ENCODE data around the gene DUSP28. TPM values are rescaled to one million over a fixed set of nuclear protein-coding genes. Genes with fewer than 3 reads are reported as not detected.

The DUSP28 gene
- total and polyA plus RNA-seq, 2 donors: 7.2 to 9.0 TPM

GRCh38 chr2:240586198-240586918, 26.2 kb downstream of the DUSP28 start, which contains the start of gene CAPN10:
TSS of gene CAPN10 (plus strand) at chr2:240586734. CDS start at chr2:240586912, 178 bp downstream.
- Histone ChIP-seq H3K9me3 (ENCODE audit: control insufficient read depth in 2 of 2, insufficient read depth in 1 of 2, low read length in 1 of 2) (no peaks in the 10 kb centered on the region), H3K36me3 (ENCODE audit: control insufficient read depth in 2 of 2, insufficient read depth in 2 of 2, low read length in 1 of 2) (peaks cover 22 to 28% of the 10 kb centered on the region in 2 donors), H3K4me3 (ENCODE audit: low read length in 2 of 2) (peak within 1 kb of the TSS; percentile 82 to 87), H3K27me3 (ENCODE audit: control insufficient read depth in 2 of 2, insufficient read depth in 1 of 2, low read length in 1 of 2) (no peaks in the 10 kb centered on the region), H3K4me1 (ENCODE audit: control insufficient read depth in 2 of 2, insufficient read depth in 2 of 2, low read length in 2 of 2) (peaks cover 29 to 31% of the 10 kb centered on the region in 2 donors), H3K27ac (ENCODE audit: low read depth in 1 of 2, low read length in 1 of 2) (peak within 1 kb of the TSS; percentile 91 to 92)
- under 1% methylated on average over 88 of the region's 88 CpGs for WGBS
- peak; percentile 85 to 97 (median 93) for DNase-seq (ENCODE audit: low read depth in 6 of 9, low spot score in 9 of 9)

GRCh38 chr2:240586919-240587800, 27.0 kb downstream of the DUSP28 start:
- Histone ChIP-seq H3K9me3 (ENCODE audit: control insufficient read depth in 2 of 2, insufficient read depth in 1 of 2, low read length in 1 of 2) (no peaks in the 10 kb centered on the region), H3K4me1 (ENCODE audit: control insufficient read depth in 2 of 2, insufficient read depth in 2 of 2, low read length in 2 of 2) (peaks cover 29 to 31% of the 10 kb centered on the region in 2 donors), H3K36me3 (ENCODE audit: control insufficient read depth in 2 of 2, insufficient read depth in 2 of 2, low read length in 1 of 2) (peaks cover 30 to 36% of the 10 kb centered on the region in 2 donors), H3K4me3 (ENCODE audit: low read length in 2 of 2) (peak overlapping the region; percentile 82 to 87), H3K27ac (ENCODE audit: low read depth in 1 of 2, low read length in 1 of 2) (peak overlapping the region; percentile 84 to 92), H3K27me3 (ENCODE audit: control insufficient read depth in 2 of 2, insufficient read depth in 1 of 2, low read length in 1 of 2) (no peaks in the 10 kb centered on the region)
- peak in 7 of 9 donors; percentile 37 to 83 (median 65) for DNase-seq (ENCODE audit: low read depth in 6 of 9, low spot score in 9 of 9)
- WGBS: 5% methylated on average over 62 of the region's 62 CpGs

GRCh38 chr2:240588006-240588655, 28.0 kb downstream of the DUSP28 start:
- no peak overlapping the region for H3K27ac ChIP-seq (ENCODE audit: low read depth in 1 of 2, low read length in 1 of 2)
- peak overlapping the region in 1 of 2 donors; percentile 87 for H3K4me3 ChIP-seq (ENCODE audit: low read length in 2 of 2)
- H3K4me1 ChIP-seq (ENCODE audit: control insufficient read depth in 2 of 2, insufficient read depth in 2 of 2, low read length in 2 of 2): peaks cover 29 to 31% of the 10 kb centered on the region in 2 donors
- H3K27me3 ChIP-seq (ENCODE audit: control insufficient read depth in 2 of 2, insufficient read depth in 1 of 2, low read length in 1 of 2): no peaks in the 10 kb centered on the region
- H3K36me3 ChIP-seq (ENCODE audit: control insufficient read depth in 2 of 2, insufficient read depth in 2 of 2, low read length in 1 of 2): peaks cover 40 to 43% of the 10 kb centered on the region in 2 donors
- WGBS: 93% methylated on average over 10 of the region's 10 CpGs
- no peaks in the 10 kb centered on the region for H3K9me3 ChIP-seq (ENCODE audit: control insufficient read depth in 2 of 2, insufficient read depth in 1 of 2, low read length in 1 of 2)
- no peak for DNase-seq (ENCODE audit: low read depth in 6 of 9, low spot score in 9 of 9)

- peaks cover 29 to 31% of the 10 kb centered on the region in 2 donors for H3K4me1 ChIP-seq (ENCODE audit: control insufficient read depth in 2 of 2, insufficient read depth in 2 of 2, low read length in 2 of 2)
- no peak overlapping the region for H3K27ac ChIP-seq (ENCODE audit: low read depth in 1 of 2, low read length in 1 of 2)
- no peaks in the 10 kb centered on the region for H3K9me3 ChIP-seq (ENCODE audit: control insufficient read depth in 2 of 2, insufficient read depth in 1 of 2, low read length in 1 of 2)
- WGBS: 86% methylated on average over 4 of the region's 4 CpGs
- H3K27me3 ChIP-seq (ENCODE audit: control insufficient read depth in 2 of 2, insufficient read depth in 1 of 2, low read length in 1 of 2): no peaks in the 10 kb centered on the region
- no peak for DNase-seq (ENCODE audit: low read depth in 6 of 9, low spot score in 9 of 9)
- no peak overlapping the region for H3K4me3 ChIP-seq (ENCODE audit: low read length in 2 of 2)
- peaks cover 43 to 46% of the 10 kb centered on the region in 2 donors for H3K36me3 ChIP-seq (ENCODE audit: control insufficient read depth in 2 of 2, insufficient read depth in 2 of 2, low read length in 1 of 2)
Measured at GRCh38 chr2:240588669-240589068, 28.5 kb downstream of the DUSP28 start.

GRCh38 chr2:240589375-240589774, 29.2 kb downstream of the DUSP28 start:
- peaks cover 50 to 53% of the 10 kb centered on the region in 2 donors for H3K36me3 ChIP-seq (ENCODE audit: control insufficient read depth in 2 of 2, insufficient read depth in 2 of 2, low read length in 1 of 2)
- H3K4me3 ChIP-seq (ENCODE audit: low read length in 2 of 2): no peak overlapping the region
- no peaks in the 10 kb centered on the region for H3K27me3 ChIP-seq (ENCODE audit: control insufficient read depth in 2 of 2, insufficient read depth in 1 of 2, low read length in 1 of 2)
- WGBS: 94% methylated on average over 14 of the region's 14 CpGs
- peaks cover 29 to 31% of the 10 kb centered on the region in 2 donors for H3K4me1 ChIP-seq (ENCODE audit: control insufficient read depth in 2 of 2, insufficient read depth in 2 of 2, low read length in 2 of 2)
- no peaks in the 10 kb centered on the region for H3K9me3 ChIP-seq (ENCODE audit: control insufficient read depth in 2 of 2, insufficient read depth in 1 of 2, low read length in 1 of 2)
- H3K27ac ChIP-seq (ENCODE audit: low read depth in 1 of 2, low read length in 1 of 2): no peak overlapping the region
- DNase-seq (ENCODE audit: low read depth in 6 of 9, low spot score in 9 of 9): no peak

- Histone ChIP-seq H3K27ac (ENCODE audit: low read depth in 1 of 2, low read length in 1 of 2) (no peak overlapping the region), H3K36me3 (ENCODE audit: control insufficient read depth in 2 of 2, insufficient read depth in 2 of 2, low read length in 1 of 2) (peaks cover 56% of the 10 kb centered on the region in 2 donors), H3K4me1 (ENCODE audit: control insufficient read depth in 2 of 2, insufficient read depth in 2 of 2, low read length in 2 of 2) (peaks cover 23 to 27% of the 10 kb centered on the region in 2 donors), H3K27me3 (ENCODE audit: control insufficient read depth in 2 of 2, insufficient read depth in 1 of 2, low read length in 1 of 2) (no peaks in the 10 kb centered on the region), H3K4me3 (ENCODE audit: low read length in 2 of 2) (no peak overlapping the region), H3K9me3 (ENCODE audit: control insufficient read depth in 2 of 2, insufficient read depth in 1 of 2, low read length in 1 of 2) (no peaks in the 10 kb centered on the region)
- 95% methylated on average over 16 of the region's 16 CpGs for WGBS
- no peak for DNase-seq (ENCODE audit: low read depth in 6 of 9, low spot score in 9 of 9)
Measured at GRCh38 chr2:240589850-240590525, 29.8 kb downstream of the DUSP28 start.

- no peak for DNase-seq (ENCODE audit: low read depth in 6 of 9, low spot score in 9 of 9)
- peaks cover 16 to 20% of the 10 kb centered on the region in 2 donors for H3K4me1 ChIP-seq (ENCODE audit: control insufficient read depth in 2 of 2, insufficient read depth in 2 of 2, low read length in 2 of 2)
- no peaks in the 10 kb centered on the region for H3K27me3 ChIP-seq (ENCODE audit: control insufficient read depth in 2 of 2, insufficient read depth in 1 of 2, low read length in 1 of 2)
- H3K4me3 ChIP-seq (ENCODE audit: low read length in 2 of 2): no peak overlapping the region
- H3K36me3 ChIP-seq (ENCODE audit: control insufficient read depth in 2 of 2, insufficient read depth in 2 of 2, low read length in 1 of 2): peaks cover 63% of the 10 kb centered on the region in 2 donors
- no peak overlapping the region for H3K27ac ChIP-seq (ENCODE audit: low read depth in 1 of 2, low read length in 1 of 2)
- no peaks in the 10 kb centered on the region for H3K9me3 ChIP-seq (ENCODE audit: control insufficient read depth in 2 of 2, insufficient read depth in 1 of 2, low read length in 1 of 2)
- 97% methylated on average over 21 of the region's 21 CpGs for WGBS
Measured at GRCh38 chr2:240590681-240591111, 30.5 kb downstream of the DUSP28 start.

GRCh38 chr2:240591226-240591625, 31.1 kb downstream of the DUSP28 start:
- 97% methylated on average over 6 of the region's 6 CpGs for WGBS
- no peak overlapping the region for H3K27ac ChIP-seq (ENCODE audit: low read depth in 1 of 2, low read length in 1 of 2)

More at GRCh38 chr2:240591226-240591625, 31.1 kb downstream of the DUSP28 start:
- Histone ChIP-seq H3K27me3 (ENCODE audit: control insufficient read depth in 2 of 2, insufficient read depth in 1 of 2, low read length in 1 of 2) (no peaks in the 10 kb centered on the region), H3K9me3 (ENCODE audit: control insufficient read depth in 2 of 2, insufficient read depth in 1 of 2, low read length in 1 of 2) (no peaks in the 10 kb centered on the region), H3K4me1 (ENCODE audit: control insufficient read depth in 2 of 2, insufficient read depth in 2 of 2, low read length in 2 of 2) (peaks cover 16 to 19% of the 10 kb centered on the region in 2 donors), H3K36me3 (ENCODE audit: control insufficient read depth in 2 of 2, insufficient read depth in 2 of 2, low read length in 1 of 2) (peaks cover 68 to 69% of the 10 kb centered on the region in 2 donors), H3K4me3 (ENCODE audit: low read length in 2 of 2) (no peak overlapping the region)
- DNase-seq (ENCODE audit: low read depth in 6 of 9, low spot score in 9 of 9): no peak
